Right renal pelvis (tissue), 4 donors: Measurements from ENCODE around the gene TAL2. TPM values are rescaled to one million over a fixed set of nuclear protein-coding genes. Genes with fewer than 3 reads are reported as not detected.

Source experiments
- DNase-seq, 4 donors: peaks; one replicate each; pipeline ENCODE4 v3.0.0-alpha.2; 2013; ENCODE audit warnings: low read depth in 4 of 4, low spot score in 3 of 4, missing footprints in 1 of 4
- polyA plus RNA-seq, 4 donors: library from polyadenylated mRNA; unstranded; fragments of 120-200 nt; gene quantifications; one replicate each; pipeline ENCODE4 v1.2.1, GENCODE V29; 2013; ENCODE audit not compliant: insufficient read length in 4 of 4

TAL2 gene
- 1 to 10 TPM; 1.8 to 2.6 (median 2.3) TPM for polyA plus RNA-seq

- DNase-seq: no peak
Measured at GRCh38 chr9:105662184-105663104, at the start of gene TAL2. Gene TAL2 (plus strand): TSS chr9:105662457. CDS start chr9:105662497, 40 bp downstream.

GRCh38 chr9:105621001-105621400, 41.3 kb upstream of the TAL2 start:
- DNase-seq: no peak

GRCh38 chr9:105625088-105625487, 37.2 kb upstream of the TAL2 start:
- no peak for DNase-seq

GRCh38 chr9:105632807-105633206, 29.4 kb upstream of the TAL2 start:
- DNase-seq: no peak

GRCh38 chr9:105633411-105633810, 28.8 kb upstream of the TAL2 start:
- DNase-seq: no peak

- DNase-seq: no peak
Measured at GRCh38 chr9:105636331-105636730, 25.9 kb upstream of the TAL2 start.

GRCh38 chr9:105637787-105638395, 24.4 kb upstream of the TAL2 start:
- no peak for DNase-seq

- no peak for DNase-seq
Measured at GRCh38 chr9:105639936-105640335, 22.3 kb upstream of the TAL2 start.

GRCh38 chr9:105643795-105644194, 18.5 kb upstream of the TAL2 start:
- no peak for DNase-seq

GRCh38 chr9:105646879-105647594, 15.2 kb upstream of the TAL2 start:
- no peak for DNase-seq

GRCh38 chr9:105647595-105648349, 14.5 kb upstream of the TAL2 start:
- DNase-seq: no peak

- no peak for DNase-seq
Measured at GRCh38 chr9:105651806-105652205, 10.5 kb upstream of the TAL2 start.

- DNase-seq: peak in 1 of 4 donors; percentile 12
Measured at GRCh38 chr9:105656131-105656921, 5.9 kb upstream of the TAL2 start.

GRCh38 chr9:105658351-105658750, 3.9 kb upstream of the TAL2 start:
- no peak for DNase-seq

- no peak for DNase-seq
Measured at GRCh38 chr9:105661011-105661410, 1.2 kb upstream of the TAL2 start.

- no peak for DNase-seq
Measured at GRCh38 chr9:105663914-105664313, 1.7 kb downstream of the TAL2 start.

GRCh38 chr9:105667867-105668266, 5.6 kb downstream of the TAL2 start:
- DNase-seq: no peak

- DNase-seq: no peak
Measured at GRCh38 chr9:105670315-105670714, 8.1 kb downstream of the TAL2 start.

- DNase-seq: no peak
Measured at GRCh38 chr9:105670775-105671174, 8.5 kb downstream of the TAL2 start.
